ENCODE measurements around the gene RAP1A.

DNA sequence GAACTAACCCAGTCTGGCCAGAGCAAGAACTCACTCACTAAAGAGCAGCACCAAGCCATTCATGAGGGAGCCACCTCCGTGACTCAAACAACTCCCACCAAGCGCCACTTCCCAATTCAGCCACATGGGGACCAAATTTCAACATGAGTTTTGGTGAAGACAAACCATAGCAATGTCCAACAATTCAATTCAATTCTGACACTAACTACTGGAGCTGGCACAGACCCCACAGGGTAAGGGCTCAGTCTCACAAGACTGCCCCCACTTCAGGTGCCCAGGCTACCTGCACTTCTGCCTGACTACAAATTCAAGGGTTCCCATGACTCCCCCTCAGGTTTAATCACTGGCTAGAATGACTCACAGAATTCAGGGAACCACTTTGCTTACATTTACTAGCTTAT lies 48.8 kb upstream of the RAP1A start:
- TF ChIP-seq FOXK2 (IDR thresholded peaks at IDR 0.05) (no peak), BHLHE40 (IDR thresholded peaks at IDR 0.05; ENCODE audit: borderline replicate concordance) (no peak), HDGF (IDR thresholded peaks at IDR 0.05; ENCODE audit: borderline replicate concordance) (no peak), ARNT (IDR thresholded peaks at IDR 0.05) (no peak), SUZ12 (IDR thresholded peaks at IDR 0.05) (no peak), SP1 (IDR thresholded peaks at IDR 0.05) (no peak), CTBP1 (IDR thresholded peaks at IDR 0.05; ENCODE audit: borderline replicate concordance) (no peak), FOXM1 (IDR thresholded peaks at IDR 0.05; ENCODE audit: borderline replicate concordance) (no peak)

Measured in HEK293T (cell line).